Measurements from ENCODE around the gene PLEKHA5. TPM values are rescaled to one million over a fixed set of nuclear protein-coding genes. Genes with fewer than 3 reads are reported as not detected.

The PLEKHA5 gene
- polyA plus RNA-seq, 1 of the 3 experiments (the other 2 are of a cell fraction) = 7.1 TPM

DNA sequence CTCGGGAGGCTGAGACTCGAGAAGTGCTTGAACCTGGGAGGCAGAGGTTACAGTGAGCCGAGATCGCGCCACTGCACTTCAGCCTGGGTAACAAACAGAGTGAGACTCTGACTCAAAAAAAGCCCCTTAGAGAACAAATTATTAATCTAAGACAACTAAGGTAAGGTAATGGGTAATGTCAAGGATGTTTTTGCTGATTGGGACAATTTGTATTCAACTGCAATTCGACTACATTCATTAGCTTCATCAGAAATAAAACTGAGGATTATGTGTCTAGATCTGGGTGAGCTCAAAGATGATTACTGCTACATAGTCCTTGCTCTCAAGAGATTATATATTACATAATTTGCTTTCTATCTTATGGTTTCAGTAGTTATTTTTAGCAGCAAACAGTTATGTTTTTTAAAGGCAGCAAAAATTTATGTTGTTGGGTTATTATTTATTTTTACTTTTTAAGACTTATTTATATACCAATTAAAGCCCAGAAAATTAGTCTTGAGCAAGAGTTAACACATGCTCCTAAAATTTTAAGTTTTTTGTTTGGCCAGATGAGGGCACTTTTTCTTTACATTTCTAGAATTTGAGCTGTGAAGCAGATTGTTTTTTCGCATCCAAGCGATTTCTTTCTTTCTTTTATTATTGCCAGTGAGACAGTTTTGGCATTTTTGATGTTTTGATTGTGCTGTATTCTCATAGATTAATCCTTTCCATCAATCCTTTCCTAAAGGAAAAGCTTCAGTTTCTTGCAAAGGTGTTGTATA is 52.3 kb downstream of the PLEKHA5 start (continued):
- TF ChIP-seq, protein P1, sequence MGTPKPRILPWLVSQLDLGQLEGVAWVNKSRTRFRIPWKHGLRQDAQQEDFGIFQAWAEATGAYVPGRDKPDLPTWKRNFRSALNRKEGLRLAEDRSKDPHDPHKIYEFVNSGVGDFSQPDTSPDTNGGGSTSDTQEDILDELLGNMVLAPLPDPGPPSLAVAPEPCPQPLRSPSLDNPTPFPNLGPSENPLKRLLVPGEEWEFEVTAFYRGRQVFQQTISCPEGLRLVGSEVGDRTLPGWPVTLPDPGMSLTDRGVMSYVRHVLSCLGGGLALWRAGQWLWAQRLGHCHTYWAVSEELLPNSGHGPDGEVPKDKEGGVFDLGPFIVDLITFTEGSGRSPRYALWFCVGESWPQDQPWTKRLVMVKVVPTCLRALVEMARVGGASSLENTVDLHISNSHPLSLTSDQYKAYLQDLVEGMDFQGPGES (IDR thresholded peaks at IDR 0.05; ENCODE audit: low read depth, low read length) = no peak
- TF ChIP-seq GATA2 (CRISPR knock-in tag; IDR thresholded peaks at IDR 0.05) (no peak), POLR2AphosphoS5 (IDR thresholded peaks at IDR 0.05; ENCODE audit: low read depth, low read length) (no peak), RCOR1 (IDR thresholded peaks at IDR 0.05; ENCODE audit: low read length) (no peak), SMC3 (IDR thresholded peaks at IDR 0.05; ENCODE audit: low read depth, low read length) (0 out of 2 replicates have a peak, but pooled peaks have one; percentile 14), TCF12 (IDR thresholded peaks at IDR 0.05) (no peak), CHD2 (IDR thresholded peaks at IDR 0.05; ENCODE audit: low read length, partially characterized antibody) (no peak), EP300 (IDR thresholded peaks at IDR 0.05; ENCODE audit: borderline replicate concordance in 1 of 2, low read depth in 1 of 2, low read length in 1 of 2) (no peak), SIN3A (IDR thresholded peaks at IDR 0.05; ENCODE audit: borderline replicate concordance, low read depth, low read length) (no peak), TEAD4 (IDR thresholded peaks at IDR 0.05; ENCODE audit: borderline replicate concordance, insufficient read depth) (no peak), TAF1 (IDR thresholded peaks at IDR 0.05; ENCODE audit: borderline replicate concordance, low read depth, low read length) (no peak), NFIC (IDR thresholded peaks at IDR 0.05; ENCODE audit: borderline replicate concordance) (no peak), FOXJ3 (CRISPR knock-in tag; IDR thresholded peaks at IDR 0.05) (no peak), RXRA (IDR thresholded peaks at IDR 0.05; ENCODE audit: borderline replicate concordance, low read depth) (no peak)
- TF ChIP-seq, protein P2, sequence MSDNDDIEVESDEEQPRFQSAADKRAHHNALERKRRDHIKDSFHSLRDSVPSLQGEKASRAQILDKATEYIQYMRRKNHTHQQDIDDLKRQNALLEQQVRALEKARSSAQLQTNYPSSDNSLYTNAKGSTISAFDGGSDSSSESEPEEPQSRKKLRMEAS (IDR thresholded peaks at IDR 0.05; ENCODE audit: low read depth) = no peak
- TF ChIP-seq, protein P3, sequence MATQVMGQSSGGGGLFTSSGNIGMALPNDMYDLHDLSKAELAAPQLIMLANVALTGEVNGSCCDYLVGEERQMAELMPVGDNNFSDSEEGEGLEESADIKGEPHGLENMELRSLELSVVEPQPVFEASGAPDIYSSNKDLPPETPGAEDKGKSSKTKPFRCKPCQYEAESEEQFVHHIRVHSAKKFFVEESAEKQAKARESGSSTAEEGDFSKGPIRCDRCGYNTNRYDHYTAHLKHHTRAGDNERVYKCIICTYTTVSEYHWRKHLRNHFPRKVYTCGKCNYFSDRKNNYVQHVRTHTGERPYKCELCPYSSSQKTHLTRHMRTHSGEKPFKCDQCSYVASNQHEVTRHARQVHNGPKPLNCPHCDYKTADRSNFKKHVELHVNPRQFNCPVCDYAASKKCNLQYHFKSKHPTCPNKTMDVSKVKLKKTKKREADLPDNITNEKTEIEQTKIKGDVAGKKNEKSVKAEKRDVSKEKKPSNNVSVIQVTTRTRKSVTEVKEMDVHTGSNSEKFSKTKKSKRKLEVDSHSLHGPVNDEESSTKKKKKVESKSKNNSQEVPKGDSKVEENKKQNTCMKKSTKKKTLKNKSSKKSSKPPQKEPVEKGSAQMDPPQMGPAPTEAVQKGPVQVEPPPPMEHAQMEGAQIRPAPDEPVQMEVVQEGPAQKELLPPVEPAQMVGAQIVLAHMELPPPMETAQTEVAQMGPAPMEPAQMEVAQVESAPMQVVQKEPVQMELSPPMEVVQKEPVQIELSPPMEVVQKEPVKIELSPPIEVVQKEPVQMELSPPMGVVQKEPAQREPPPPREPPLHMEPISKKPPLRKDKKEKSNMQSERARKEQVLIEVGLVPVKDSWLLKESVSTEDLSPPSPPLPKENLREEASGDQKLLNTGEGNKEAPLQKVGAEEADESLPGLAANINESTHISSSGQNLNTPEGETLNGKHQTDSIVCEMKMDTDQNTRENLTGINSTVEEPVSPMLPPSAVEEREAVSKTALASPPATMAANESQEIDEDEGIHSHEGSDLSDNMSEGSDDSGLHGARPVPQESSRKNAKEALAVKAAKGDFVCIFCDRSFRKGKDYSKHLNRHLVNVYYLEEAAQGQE (IDR thresholded peaks at IDR 0.05; ENCODE audit: low read depth, low read length) = no peak
- TF ChIP-seq, protein P4, sequence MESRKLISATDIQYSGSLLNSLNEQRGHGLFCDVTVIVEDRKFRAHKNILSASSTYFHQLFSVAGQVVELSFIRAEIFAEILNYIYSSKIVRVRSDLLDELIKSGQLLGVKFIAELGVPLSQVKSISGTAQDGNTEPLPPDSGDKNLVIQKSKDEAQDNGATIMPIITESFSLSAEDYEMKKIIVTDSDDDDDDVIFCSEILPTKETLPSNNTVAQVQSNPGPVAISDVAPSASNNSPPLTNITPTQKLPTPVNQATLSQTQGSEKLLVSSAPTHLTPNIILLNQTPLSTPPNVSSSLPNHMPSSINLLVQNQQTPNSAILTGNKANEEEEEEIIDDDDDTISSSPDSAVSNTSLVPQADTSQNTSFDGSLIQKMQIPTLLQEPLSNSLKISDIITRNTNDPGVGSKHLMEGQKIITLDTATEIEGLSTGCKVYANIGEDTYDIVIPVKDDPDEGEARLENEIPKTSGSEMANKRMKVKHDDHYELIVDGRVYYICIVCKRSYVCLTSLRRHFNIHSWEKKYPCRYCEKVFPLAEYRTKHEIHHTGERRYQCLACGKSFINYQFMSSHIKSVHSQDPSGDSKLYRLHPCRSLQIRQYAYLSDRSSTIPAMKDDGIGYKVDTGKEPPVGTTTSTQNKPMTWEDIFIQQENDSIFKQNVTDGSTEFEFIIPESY (IDR thresholded peaks at IDR 0.05; ENCODE audit: borderline replicate concordance, low read depth) = no peak
